Measurements from ENCODE around the gene LRIG1. TPM values are rescaled to one million over a fixed set of nuclear protein-coding genes. Genes with fewer than 3 reads are reported as not detected.

The LRIG1 gene
- total RNA-seq, 2 donors from 2014 or later = 119 to 186 TPM

GRCh38 chr3:66416556-66417304 lies 84.1 kb downstream of the LRIG1 start:
- peaks cover 0 to 3% of the 10 kb centered on the region in 2 donors for H3K36me3 ChIP-seq
- peaks cover 36% of the 10 kb centered on the region for H3K4me1 ChIP-seq (replicated peaks)
- WGBS = 59% methylated on average over 14 of the region's 14 CpGs

GRCh38 chr3:66415867-66416428 lies 84.9 kb downstream of the LRIG1 start:
- intact Hi-C loops (cut with DNase I) = loop anchor here (5.0 kb wide), 1 partner anchor 36 kb away; no protein-coding TSS in a partner anchor
- H3K27ac ChIP-seq = peak overlapping the region; percentile 6 to 67
- no peak overlapping the region for H3K4me3 ChIP-seq
- H3K9me3 ChIP-seq = no peaks in the 10 kb centered on the region
- H3K27me3 ChIP-seq (replicated peaks; ENCODE audit: insufficient read depth) = no peaks in the 10 kb centered on the region
- TF ChIP-seq POLR2A (IDR thresholded peaks at IDR 0.05) = no peak
- TF ChIP-seq, protein P1, sequence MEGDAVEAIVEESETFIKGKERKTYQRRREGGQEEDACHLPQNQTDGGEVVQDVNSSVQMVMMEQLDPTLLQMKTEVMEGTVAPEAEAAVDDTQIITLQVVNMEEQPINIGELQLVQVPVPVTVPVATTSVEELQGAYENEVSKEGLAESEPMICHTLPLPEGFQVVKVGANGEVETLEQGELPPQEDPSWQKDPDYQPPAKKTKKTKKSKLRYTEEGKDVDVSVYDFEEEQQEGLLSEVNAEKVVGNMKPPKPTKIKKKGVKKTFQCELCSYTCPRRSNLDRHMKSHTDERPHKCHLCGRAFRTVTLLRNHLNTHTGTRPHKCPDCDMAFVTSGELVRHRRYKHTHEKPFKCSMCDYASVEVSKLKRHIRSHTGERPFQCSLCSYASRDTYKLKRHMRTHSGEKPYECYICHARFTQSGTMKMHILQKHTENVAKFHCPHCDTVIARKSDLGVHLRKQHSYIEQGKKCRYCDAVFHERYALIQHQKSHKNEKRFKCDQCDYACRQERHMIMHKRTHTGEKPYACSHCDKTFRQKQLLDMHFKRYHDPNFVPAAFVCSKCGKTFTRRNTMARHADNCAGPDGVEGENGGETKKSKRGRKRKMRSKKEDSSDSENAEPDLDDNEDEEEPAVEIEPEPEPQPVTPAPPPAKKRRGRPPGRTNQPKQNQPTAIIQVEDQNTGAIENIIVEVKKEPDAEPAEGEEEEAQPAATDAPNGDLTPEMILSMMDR (IDR thresholded peaks at IDR 0.05) = no peak
- TF ChIP-seq POLR2AphosphoS5 (IDR thresholded peaks at IDR 0.05) = no peak
- 51% methylated on average over 5 of the region's 5 CpGs for WGBS
- peaks cover 0 to 3% of the 10 kb centered on the region in 2 donors for H3K36me3 ChIP-seq
- no peak for DNase-seq (ENCODE audit: low spot score)
- peaks cover 36% of the 10 kb centered on the region for H3K4me1 ChIP-seq (replicated peaks)

More at GRCh38 chr3:66416556-66417304, 84.1 kb downstream of the LRIG1 start:
- Histone ChIP-seq H3K4me3 (no peak overlapping the region), H3K9me3 (no peaks in the 10 kb centered on the region), H3K27ac (peak overlapping the region; percentile 6 to 67), H3K27me3 (replicated peaks; ENCODE audit: insufficient read depth) (no peaks in the 10 kb centered on the region)
- intact Hi-C loops (cut with DNase I) = loop anchor here (5.0 kb wide), 1 partner anchor 36 kb away; no protein-coding TSS in a partner anchor
- TF ChIP-seq POLR2A (IDR thresholded peaks at IDR 0.05) (no peak), POLR2AphosphoS5 (IDR thresholded peaks at IDR 0.05) (no peak)
- TF ChIP-seq, protein P1 (IDR thresholded peaks at IDR 0.05) = no peak
- no peak for DNase-seq (ENCODE audit: low spot score)

GRCh38 chr3:66414846-66415245 lies 86.0 kb downstream of the LRIG1 start:
- Histone ChIP-seq H3K27me3 (replicated peaks; ENCODE audit: insufficient read depth) (no peaks in the 10 kb centered on the region), H3K9me3 (no peaks in the 10 kb centered on the region), H3K27ac (peak overlapping the region in 1 of 2 donors; percentile 1), H3K4me3 (no peak overlapping the region), H3K4me1 (replicated peaks) (peaks cover 34% of the 10 kb centered on the region), H3K36me3 (peaks cover 0 to 3% of the 10 kb centered on the region in 2 donors)
- TF ChIP-seq, protein P1 (IDR thresholded peaks at IDR 0.05) = no peak
- no peak for TF ChIP-seq POLR2A (IDR thresholded peaks at IDR 0.05)
- no peak for TF ChIP-seq POLR2AphosphoS5 (IDR thresholded peaks at IDR 0.05)
- DNase-seq (ENCODE audit: low spot score) = no peak
- intact Hi-C loops (cut with DNase I) = loop anchor here (5.0 kb wide), 1 partner anchor 37 kb away; no protein-coding TSS in a partner anchor
- WGBS = 89% methylated on average over 5 of the region's 5 CpGs

DNA sequence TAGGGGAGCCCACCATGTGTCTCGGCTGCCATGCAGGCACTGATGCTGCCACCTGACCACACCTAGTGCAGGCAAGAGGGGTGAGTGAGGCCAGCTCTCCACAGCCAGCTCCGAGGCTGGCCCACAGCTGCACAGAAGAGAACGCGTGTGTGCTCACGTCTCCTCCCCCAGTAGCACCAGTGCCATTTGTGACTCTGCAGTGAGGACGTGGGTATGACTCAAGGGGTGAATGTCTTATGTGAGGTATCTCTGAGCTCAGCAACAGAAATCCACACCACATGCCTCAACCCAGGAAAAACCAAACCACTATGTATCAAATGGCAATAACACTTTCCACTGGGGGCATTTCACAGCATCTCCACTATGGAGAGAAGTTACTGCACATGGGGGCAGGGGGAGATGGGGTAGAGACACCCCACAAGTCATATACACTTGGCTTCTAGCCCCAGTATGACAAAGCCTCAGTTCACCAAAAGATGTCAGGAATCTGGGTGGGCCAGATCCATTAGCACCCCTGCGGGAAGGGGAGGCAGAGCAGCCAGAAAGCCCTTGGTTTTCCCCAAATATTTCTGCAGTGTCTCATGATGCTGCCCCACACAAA lies 87.6 kb downstream of the LRIG1 start:
- TF ChIP-seq POLR2AphosphoS5 (IDR thresholded peaks at IDR 0.05) = no peak
- TF ChIP-seq, protein P1 (IDR thresholded peaks at IDR 0.05) = no peak
- 79% methylated on average over 7 of the region's 7 CpGs for WGBS
- peaks cover 29% of the 10 kb centered on the region for H3K4me1 ChIP-seq (replicated peaks)
- peak overlapping the region in 1 of 2 donors; percentile 42 for H3K27ac ChIP-seq
- no peaks in the 10 kb centered on the region for H3K9me3 ChIP-seq
- H3K36me3 ChIP-seq = peaks cover 0 to 3% of the 10 kb centered on the region in 2 donors
- no peak overlapping the region for H3K4me3 ChIP-seq
- intact Hi-C loops (cut with DNase I) = no loop called here
- DNase-seq (ENCODE audit: low spot score) = no peak
- no peaks in the 10 kb centered on the region for H3K27me3 ChIP-seq (replicated peaks; ENCODE audit: insufficient read depth)

All from prostate gland (tissue), 2 donors.